Middle frontal gyrus (tissue), 1 donor: ENCODE results near the gene SHB.
"Not testable (repeated sequence)": the region's sequence is repeated elsewhere in the genome, so short reads cannot be mapped to it uniquely, and the experiment has no call there.

Experiments used
- DNase-seq: peaks from one replicate; pipeline ENCODE4 v3.0.0-alpha.2; 2015; ENCODE audit warnings: low spot score; ENCODE audit errors: extremely low spot score

Gene SHB

GRCh38 chr9:38064842-38065368, 4.1 kb downstream of the SHB start:
- no peak for DNase-seq

- no peak for DNase-seq
Measured at GRCh38 chr9:38063363-38063707, 5.7 kb downstream of the SHB start.

- no peak for DNase-seq
Measured at GRCh38 chr9:38062498-38063362, 6.3 kb downstream of the SHB start.

- no peak for DNase-seq
Measured at GRCh38 chr9:38062106-38062497, 6.9 kb downstream of the SHB start.

DNA sequence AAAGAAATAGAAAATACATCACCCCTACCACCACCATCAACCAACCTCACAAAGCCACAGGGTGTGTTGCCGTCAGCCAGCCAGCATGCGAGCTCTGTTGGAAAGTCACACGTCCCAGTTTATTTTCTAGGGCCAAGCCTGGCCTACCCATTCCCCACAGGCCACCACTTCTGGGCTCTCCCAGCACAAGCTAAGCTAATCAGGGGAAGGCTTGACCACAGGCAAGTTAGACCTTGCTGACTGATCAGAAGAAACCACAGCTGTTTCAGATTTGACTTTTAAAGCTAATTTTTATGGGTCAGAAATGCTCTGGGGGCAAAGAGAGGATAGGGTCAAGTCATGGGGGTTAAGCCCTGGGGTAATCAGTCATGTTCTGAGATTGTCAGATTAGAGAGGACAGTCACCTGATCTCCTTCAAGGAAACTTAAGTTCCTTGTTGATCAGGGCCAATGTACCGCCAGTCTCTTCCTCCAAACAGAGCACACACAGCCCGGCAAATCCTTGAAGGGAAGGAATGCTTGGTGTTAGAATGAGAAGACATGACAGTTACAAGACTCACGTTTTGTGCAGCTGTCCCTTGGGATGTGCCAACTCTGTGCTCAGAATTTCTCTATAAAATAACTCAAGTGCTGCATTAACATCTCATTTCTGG, 7.6 kb downstream of the SHB start:
- no peak for DNase-seq

DNA sequence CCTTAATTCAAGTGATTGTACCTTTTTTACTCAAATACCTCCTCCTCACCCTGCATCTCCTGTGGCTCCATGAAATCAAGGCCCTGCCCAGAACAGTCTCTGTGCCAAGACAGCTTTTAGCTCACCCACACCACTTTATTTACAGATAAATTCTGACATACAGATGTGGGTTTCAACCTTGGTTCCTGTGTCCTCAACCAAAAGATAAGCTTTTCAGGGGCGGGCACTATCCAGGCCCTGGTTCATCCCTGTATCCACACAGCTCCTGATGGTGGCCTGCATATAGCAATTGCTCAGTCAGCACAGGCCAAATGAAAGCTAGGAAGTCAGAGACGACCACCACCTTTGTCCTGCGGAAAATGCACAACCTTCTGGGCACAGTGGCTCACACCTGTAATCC, 8.3 kb downstream of the SHB start:
- no peak for DNase-seq

DNA sequence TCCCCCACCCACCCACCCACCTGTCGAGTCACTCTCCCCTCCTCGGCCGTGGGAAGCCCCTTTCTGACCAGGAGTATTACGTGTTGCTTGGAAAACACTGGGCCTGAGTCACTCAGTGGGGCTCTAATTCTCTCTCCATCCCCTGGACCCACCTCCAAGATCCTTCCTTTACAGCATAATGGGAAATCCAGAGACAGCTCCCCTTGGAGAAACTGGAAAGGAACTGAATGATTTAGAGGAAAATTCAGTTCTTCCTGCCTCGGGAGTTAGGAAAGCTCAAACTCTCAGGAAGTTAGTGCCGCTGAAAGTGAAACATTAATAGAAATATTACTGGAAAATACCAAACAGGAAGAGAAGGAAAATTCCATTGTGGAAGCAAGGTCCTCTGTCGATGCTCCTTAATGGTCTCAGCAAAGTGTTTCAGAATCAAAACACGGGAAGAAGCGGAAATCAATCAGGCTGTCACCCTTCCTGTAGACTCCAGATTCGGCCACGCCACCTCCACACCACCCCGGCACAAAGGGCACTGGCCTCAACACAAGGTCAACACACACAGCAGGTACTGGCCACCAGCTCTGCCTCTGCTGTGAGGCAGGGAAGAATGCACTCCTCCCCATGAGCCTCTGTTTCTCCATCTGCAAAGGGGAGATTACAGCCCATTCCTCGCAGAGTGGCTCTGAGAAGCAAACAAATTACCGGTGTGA, 9.6 kb downstream of the SHB start:
- DNase-seq, result no peak

DNA sequence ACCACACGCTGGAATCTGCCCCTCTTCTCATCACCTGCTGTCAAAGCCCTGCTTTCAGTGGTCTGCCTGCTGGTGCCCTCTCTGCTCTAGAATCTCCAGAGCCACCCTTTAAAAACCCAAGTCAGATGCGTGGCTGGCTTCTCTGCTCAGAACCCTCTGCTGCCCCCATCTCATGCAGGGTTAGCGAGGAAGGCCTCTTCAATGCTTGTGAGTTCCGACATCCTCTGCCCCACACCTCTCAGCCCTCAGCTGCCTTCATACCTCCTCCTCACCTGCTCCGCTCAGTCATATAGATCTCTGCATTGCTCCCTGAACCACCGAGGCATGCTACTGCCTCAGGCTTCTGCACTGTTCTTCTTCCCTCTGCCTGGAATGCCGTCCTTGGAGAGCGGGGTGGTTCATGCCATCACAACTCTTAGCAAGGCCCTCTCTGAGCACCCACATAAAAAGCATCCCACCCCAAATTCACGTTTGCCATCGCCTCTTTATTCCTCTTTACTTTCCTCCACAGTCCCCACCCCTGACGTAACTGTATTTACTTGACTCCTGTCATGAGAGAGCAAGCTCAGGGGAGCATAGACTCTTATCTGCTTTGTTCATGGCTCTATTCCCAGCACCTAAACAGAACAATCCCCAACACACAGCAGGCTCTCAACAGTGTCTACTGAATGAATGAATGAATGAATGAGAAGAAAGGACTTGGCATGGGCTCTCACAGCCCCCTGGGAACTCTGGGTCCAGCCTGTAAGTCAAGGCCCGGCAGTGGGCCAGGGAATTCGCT, 10.4 kb downstream of the SHB start:
- no peak for DNase-seq

GRCh38 chr9:38057416-38058195, 11.4 kb downstream of the SHB start:
- no peak for DNase-seq

DNA sequence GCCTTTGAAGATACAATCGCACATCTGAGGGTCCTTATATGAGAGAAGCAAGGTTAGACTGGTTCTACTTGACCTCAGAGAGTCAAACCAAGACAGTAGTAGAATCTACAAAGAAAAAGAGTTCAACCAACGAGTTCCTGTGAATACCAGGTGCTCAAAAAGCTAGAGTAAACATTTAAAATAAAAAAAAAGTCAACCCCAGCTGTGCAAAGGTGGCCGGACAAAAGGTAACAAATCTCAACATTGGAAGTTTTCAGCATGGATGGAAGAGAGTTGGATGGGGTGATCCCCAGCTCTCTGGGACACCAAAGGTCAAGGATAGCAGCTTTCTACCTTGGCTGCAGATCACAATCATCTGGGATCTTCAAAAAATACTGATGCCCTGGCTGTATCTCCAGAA, 14.4 kb downstream of the SHB start:
- no peak for DNase-seq

DNA sequence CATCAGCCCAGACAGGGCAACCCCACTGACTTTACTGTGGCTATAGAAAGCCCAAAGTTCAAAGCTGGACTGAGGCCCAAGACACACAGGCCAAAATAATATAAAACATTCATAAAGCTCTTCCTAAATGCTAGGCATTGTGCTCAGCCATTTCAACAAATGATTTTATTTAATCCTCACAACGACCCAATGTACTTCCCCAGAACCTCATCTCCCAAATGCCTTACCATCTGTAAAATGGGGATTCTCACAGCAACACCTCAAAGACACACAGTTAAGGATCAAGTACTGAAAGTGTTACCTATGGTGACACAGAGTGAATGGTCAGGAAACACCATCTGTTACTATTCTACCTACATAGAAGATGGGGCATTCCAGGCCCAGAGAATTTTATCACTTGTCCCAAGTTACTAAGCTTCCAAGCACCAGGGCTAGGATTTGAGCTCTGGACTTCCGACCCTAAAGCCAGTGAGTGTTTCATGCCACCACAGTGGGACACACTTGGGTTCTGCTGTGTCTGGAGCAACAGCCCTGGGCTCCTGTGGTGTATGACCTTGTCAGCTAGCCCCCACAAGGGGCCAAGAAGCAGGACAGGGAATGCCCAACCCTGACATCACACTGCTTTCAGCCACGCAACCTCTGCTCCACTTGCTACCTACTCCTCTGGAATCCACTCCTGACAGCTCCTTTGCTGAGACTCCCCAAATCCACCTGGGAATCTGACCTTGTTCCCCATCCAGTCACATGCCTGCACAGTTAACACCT, 15.1 kb downstream of the SHB start:
- no peak for DNase-seq

DNA sequence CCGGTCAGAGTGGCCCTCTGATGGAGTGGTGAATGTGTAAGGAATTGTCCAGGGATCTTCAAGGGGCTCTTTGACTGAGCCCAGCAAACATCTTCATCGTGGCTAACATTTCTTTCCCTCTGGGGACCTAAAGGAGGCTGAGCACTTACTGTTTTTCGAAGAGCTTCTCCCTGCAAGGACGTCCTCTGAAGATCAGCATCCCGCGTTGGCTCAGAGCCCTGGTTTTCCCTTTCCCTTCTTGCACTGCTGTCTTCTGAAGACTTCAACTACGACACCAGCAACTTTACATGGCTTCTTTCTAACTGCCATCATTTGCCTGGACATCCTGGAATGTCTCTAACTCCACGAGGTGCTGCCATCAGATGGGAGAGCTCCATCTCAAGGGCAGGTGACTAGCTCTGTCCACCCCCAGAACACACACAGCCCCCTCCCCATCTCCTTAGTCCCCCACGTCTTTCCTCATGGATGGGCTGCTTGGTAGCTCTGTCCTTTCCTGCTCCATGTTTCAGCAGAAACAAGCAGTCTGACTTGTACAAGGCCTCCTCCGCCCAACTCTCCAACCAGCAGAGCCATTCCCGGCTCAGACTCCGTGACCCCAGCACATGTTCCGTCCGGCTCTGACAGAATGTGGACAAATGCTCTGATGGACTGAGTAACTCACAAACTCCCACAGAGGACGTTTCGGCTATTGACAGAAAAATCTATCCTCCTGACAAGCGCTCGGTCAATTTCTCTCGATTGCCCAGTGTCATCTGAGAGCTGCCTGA, 17.1 kb downstream of the SHB start:
- no peak for DNase-seq

- DNase-seq, result no peak
Measured at GRCh38 chr9:38048316-38048969, 20.6 kb downstream of the SHB start.

DNA sequence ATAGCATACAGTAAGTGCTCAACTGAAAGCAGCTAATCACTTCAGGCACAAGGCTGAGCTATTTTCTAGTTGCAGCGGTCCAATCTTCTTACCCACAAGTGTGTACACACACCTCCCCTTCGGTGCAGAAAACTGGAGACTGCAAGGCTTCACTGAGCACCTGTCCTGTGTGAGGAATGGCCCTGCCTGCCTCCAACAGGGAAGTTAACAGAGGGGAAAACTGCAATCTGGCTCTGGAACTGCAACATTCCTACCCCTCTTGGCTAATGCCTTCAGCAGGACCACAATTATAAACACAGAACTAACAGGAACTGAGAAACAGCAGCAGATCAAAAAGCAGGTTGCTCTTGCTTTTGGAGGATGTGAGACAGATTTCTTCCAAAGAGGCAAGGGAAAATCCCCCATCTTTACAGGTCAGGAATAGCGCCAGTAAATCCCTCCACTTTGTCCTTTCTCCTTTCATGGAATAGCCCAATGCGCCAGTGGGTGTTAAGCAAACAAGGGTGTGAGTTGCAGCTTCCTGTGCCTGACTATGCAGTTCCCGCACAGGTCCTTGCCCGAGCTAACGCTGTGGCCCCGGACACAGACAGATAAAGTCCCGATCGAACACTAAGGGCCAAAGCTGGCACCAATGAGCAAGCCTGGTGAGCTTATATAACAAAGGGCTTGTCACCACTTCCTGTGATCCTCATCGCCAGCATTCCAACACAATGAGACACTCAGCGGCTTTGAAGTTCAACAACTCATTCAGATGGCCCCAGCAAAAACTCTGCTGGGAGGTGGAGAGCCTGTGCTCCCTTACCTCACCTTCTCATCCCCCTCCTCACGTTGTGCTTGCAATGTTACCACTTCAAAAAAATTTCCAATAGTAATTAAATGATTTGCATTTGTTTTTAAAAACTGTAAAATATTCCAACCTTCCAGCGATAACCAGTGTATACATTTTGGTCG, 21.5 kb downstream of the SHB start:
- DNase-seq, result no peak

- DNase-seq, result no peak
Measured at GRCh38 chr9:38046661-38047300, 22.2 kb downstream of the SHB start.

- DNase-seq, result not testable (repeated sequence)
Measured at GRCh38 chr9:38045939-38046338, 23.1 kb downstream of the SHB start.

DNA sequence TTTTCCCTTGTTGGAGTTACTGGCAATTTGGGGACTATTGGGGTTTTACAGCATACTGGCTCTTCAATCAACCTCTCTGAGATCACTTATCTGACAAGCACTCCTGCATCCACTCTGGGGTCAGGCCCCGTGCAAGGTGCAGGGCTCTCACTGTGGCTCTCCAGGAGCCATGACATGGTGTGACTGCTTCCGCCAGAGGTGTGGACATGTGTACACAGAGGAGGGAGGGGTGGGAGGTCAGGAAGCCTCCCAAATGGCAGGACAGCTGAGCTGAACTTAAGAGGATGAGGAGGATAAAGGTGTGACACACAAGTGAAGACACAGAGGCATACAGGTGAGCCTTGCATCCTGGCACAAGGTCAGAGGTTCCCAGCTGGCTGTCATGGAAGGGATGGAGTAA, 24.3 kb downstream of the SHB start:
- no peak for DNase-seq
